Esophagus muscularis mucosa (tissue), 3 donors: ENCODE results near the gene CD82.

Source experiments
- POLR2A ChIP-seq: fragments of 450-650 bp; IDR thresholded peaks from one replicate; pipeline ENCODE4 v1.6.1; 2017; ENCODE audit warnings: antibody characterized with exemption, moderate library complexity, mild to moderate bottlenecking, low read depth
- TF ChIP-seq, protein P1 (sequence below), 3 experiments: fragments of 200-600 bp in 2 of 3; fragments of 450-650 bp in 1 of 3; sonication (generic) in 2 of 3; IDR thresholded peaks; one replicate each; pipeline ENCODE4 v1.5.1; 2017 to 2019; ENCODE audit warnings: antibody characterized with exemption in 3 of 3, mild to moderate bottlenecking in 2 of 3, moderate library complexity in 1 of 3

DNA sequence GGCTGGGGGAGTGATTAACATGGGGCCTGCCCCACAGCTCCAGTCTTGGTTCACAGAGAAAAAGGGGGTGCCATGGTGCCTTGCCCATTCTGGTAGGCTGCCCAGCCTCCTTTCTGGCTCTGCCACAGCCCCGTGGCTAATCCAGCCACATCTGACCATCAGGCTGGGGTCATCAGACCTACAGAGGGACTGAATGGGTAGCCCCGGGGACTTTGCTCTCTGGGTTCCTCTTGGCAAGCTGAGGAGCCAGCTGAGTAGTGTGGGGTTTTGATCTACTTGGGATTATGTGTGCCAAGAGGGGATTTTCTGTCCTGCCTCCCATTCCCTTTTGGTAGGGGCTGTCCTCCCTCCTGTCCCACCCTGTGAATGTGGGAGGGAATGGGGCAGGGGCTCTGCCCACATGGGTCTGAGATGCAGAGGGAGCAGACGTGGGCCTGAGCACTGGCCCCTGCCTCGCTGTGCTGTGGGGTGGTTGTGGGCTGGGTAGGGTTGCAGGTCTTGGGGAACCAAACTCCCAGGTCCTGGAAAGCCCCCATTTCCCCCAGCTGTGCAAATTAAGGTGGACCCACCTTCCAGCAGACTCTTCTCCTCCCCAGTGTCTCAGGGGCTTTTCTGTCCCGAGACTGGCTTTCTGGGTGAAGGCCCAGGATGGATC is 32.0 kb downstream of the CD82 start:
- TF ChIP-seq, protein P1, sequence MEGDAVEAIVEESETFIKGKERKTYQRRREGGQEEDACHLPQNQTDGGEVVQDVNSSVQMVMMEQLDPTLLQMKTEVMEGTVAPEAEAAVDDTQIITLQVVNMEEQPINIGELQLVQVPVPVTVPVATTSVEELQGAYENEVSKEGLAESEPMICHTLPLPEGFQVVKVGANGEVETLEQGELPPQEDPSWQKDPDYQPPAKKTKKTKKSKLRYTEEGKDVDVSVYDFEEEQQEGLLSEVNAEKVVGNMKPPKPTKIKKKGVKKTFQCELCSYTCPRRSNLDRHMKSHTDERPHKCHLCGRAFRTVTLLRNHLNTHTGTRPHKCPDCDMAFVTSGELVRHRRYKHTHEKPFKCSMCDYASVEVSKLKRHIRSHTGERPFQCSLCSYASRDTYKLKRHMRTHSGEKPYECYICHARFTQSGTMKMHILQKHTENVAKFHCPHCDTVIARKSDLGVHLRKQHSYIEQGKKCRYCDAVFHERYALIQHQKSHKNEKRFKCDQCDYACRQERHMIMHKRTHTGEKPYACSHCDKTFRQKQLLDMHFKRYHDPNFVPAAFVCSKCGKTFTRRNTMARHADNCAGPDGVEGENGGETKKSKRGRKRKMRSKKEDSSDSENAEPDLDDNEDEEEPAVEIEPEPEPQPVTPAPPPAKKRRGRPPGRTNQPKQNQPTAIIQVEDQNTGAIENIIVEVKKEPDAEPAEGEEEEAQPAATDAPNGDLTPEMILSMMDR (IDR thresholded peaks at IDR 0.05): no peak
- no peak for TF ChIP-seq POLR2A
